ENCODE data around the gene GRIN1.

Gene GRIN1

GRCh38 chr9:137171149-137171900, 32.4 kb downstream of the GRIN1 start:
- no peaks in the 10 kb centered on the region for H3K36me3 ChIP-seq
- peaks cover 5 to 69% of the 10 kb centered on the region in 2 donors for H3K27me3 ChIP-seq
- no peak overlapping the region for H3K4me3 ChIP-seq
- H3K4me1 ChIP-seq, result peaks cover 0 to 51% (median 27%) of the 10 kb centered on the region in 4 donors
- no peak overlapping the region for H3K27ac ChIP-seq
- DNase-seq, result no peak
- TF ChIP-seq CTCF (IDR thresholded peaks at IDR 0.05), result no peak
- H3K9me3 ChIP-seq, result no peaks in the 10 kb centered on the region
- intact Hi-C loops (cut with DNase I; ENCODE audit: low total_unique reads), result no loop called here

GRCh38 chr9:137172901-137173795, 34.2 kb downstream of the GRIN1 start:
- H3K4me3 ChIP-seq, result no peak overlapping the region
- peaks cover 0 to 35% (median 18%) of the 10 kb centered on the region in 4 donors for H3K4me1 ChIP-seq
- H3K36me3 ChIP-seq, result peaks cover 0 to 15% (median 0%) of the 10 kb centered on the region in 3 donors
- no peak for DNase-seq
- intact Hi-C loops (cut with DNase I; ENCODE audit: low total_unique reads), result no loop called here
- H3K9me3 ChIP-seq, result no peaks in the 10 kb centered on the region
- no peak overlapping the region for H3K27ac ChIP-seq
- TF ChIP-seq CTCF (IDR thresholded peaks at IDR 0.05), result no peak
- peaks cover 0 to 51% of the 10 kb centered on the region in 2 donors for H3K27me3 ChIP-seq

DNA sequence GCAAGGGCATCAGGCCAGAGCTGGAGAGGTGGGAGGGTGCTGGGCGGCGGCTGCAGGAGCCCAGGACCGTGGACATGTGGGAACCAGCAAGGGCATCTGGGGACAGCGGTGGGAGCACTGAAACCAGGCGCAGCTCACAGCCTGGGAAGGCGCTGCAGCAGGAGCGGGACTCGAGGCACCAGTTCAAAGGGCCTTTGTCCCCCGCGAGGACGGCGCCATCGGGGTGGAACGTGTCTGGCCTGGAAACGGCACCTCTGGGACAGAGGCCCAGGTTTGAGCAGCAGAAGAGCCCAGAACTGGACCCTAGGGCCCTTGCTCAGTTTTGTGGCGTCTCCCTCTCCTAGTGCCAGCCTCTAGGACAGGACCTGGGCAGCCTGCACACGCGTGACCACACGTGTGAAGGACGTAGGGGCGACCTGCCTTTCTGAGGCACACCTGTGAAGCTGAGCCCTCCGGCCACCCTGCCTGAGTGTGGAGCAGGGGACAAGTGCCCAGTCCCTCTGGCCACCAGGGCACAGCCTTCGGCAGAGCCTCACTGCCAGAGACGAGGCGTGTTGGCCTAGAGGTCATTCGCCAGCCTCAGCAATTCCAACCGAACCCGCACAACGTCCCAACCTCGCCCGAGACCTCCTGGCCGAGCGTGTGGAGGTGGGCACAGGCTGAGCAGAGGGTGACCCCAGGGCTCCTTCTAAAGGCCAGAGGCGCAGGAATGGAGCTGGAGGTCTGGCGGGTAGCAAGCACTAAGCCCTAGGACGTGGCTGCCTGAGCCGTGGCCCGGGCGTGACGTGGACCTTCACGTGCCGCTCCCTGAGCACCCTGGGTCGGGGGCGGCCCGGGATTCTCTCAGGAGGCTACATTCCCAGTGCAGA, 35.1 kb downstream of the GRIN1 start:
- DNase-seq, result no peak
- Histone ChIP-seq H3K27me3 (peaks cover 0 to 42% of the 10 kb centered on the region in 2 donors), H3K4me3 (no peak overlapping the region), H3K36me3 (peaks cover 0 to 24% (median 4%) of the 10 kb centered on the region in 3 donors), H3K27ac (no peak overlapping the region), H3K9me3 (no peaks in the 10 kb centered on the region), H3K4me1 (peaks cover 0 to 26% (median 9%) of the 10 kb centered on the region in 4 donors)
- TF ChIP-seq CTCF (IDR thresholded peaks at IDR 0.05), result no peak
- intact Hi-C loops (cut with DNase I; ENCODE audit: low total_unique reads), result no loop called here

DNA sequence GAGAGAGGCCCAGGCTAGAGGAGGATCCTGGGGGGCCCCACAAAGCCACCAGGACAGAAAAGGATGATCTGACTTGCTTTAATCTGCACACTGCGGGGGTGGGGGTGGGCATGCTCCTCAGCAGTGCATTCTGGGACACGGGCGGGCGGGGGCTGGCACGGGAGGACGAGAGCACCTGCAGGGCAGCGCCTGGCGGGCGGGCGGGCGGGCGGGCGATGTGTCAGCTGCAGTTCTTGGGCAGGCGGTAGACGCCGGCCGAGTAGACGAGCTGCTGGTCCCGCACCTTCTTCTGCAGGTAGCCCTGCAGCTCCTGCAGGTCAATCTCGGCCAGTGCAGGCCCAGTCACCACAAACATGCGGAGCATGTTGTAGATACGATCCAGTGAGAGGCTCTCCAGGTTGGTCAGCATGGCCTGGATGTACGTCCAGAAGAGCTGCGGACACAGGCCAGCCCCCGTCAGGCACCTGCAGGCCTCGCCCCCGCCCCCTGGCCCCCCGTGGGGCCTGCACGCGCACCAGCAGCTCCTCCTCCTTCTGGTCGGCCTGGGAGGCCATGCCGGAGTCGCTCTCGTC, 35.9 kb downstream of the GRIN1 start:
- intact Hi-C loops (cut with DNase I; ENCODE audit: low total_unique reads), result no loop called here
- Histone ChIP-seq H3K36me3 (peaks cover 6 to 32% (median 11%) of the 10 kb centered on the region in 3 donors), H3K4me1 (peaks cover 0 to 19% (median 1%) of the 10 kb centered on the region in 4 donors), H3K9me3 (no peaks in the 10 kb centered on the region), H3K27me3 (peaks cover 0 to 34% of the 10 kb centered on the region in 2 donors), H3K4me3 (no peak overlapping the region), H3K27ac (no peak overlapping the region)
- DNase-seq, result no peak
- no peak for TF ChIP-seq CTCF (IDR thresholded peaks at IDR 0.05)

Data from tibial artery (tissue), 4 donors.